HG03196 (cell line): ENCODE results near the gene ZNF552.

ENCODE experiments used
- ATAC-seq: cut with Tn5 transposase; IDR thresholded peaks from one replicate; pipeline ENCODE4 v1.9.1; 2021; ENCODE audit not compliant: unreplicated experiment

ZNF552 gene

DNA sequence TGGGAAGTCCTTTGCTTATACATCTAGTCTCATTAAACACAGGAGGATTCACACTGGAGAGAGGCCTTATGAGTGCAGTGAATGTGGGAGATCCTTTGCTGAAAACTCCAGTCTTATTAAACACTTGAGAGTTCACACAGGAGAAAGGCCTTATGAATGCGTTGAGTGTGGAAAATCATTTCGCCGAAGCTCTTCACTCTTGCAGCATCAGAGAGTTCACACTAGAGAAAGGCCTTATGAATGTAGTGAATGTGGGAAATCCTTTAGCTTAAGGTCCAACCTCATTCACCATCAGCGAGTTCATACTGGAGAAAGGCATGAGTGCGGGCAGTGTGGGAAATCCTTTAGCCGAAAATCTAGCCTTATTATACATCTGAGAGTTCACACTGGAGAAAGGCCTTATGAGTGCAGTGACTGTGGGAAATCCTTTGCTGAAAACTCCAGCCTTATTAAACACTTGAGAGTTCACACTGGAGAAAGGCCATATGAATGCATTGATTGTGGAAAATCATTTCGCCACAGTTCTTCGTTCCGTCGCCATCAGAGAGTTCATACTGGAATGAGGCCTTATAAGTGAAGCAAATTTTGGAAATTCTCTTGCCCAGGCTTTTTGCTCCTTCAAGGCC lies 35.4 kb downstream of the ZNF552 start:
- ATAC-seq, result no peak

DNA sequence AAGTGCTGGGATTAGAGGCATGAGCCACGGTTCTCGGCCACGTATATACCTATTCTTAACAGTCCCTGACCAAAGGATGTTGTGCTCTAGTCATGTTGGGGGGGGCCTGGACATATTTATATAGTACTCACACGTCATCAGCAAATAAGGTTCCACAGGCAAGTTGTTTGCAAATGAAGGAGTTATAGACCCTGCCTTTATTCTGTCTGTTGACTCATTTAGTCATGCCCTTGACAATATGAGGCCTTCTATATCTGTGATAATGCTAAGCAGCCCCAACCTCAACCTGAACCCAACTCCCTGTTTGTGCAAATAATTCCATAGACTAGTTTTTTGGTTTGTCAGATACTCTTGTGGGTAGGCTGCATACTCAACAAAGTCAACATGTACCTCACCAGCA lies 36.4 kb downstream of the ZNF552 start:
- no peak for ATAC-seq

DNA sequence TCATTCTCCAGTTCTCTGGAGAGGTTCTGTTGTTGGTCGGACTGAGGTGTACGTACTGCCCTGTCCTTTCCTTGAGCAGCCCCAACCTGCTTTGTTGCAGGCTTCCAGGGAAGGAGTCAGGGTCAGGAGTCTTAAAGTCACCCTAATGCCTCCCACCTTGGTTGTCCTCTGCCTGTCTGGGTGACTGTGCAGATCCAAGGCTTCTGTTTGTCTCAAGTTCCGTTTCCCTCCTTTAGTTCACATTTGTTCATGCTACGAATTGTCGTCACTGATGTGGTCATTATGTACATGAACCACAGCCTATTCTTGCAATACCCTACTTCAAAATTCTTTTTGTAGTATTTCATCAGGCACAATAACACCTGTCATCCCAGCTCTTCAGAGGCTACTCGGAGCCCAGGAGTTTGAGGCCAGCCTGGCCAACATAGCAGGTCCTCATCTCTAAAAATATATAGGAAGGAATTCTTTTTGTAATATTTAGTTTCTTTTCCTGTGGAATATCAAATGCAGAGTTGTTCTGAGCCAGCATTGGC lies 37.9 kb downstream of the ZNF552 start:
- no peak for ATAC-seq

DNA sequence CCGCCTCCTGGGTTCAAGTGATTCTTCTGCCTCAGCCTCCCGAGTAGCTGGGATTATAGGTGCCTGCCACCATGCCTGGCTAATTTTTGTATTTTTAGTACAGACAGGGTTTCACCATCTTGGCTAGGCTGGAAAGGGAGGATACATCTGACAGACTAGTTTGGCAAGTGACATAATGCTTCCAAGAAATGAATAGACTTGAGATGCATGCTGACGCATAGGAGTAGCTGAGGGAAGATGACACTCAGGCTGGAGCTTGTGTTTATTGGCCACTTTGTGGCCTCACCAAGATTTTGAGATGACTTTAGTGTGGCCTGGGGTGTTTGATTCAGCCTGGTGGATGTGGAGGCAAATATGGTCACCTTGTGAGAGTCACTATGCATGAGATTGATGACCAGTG lies 41.2 kb downstream of the ZNF552 start:
- no peak for ATAC-seq

DNA sequence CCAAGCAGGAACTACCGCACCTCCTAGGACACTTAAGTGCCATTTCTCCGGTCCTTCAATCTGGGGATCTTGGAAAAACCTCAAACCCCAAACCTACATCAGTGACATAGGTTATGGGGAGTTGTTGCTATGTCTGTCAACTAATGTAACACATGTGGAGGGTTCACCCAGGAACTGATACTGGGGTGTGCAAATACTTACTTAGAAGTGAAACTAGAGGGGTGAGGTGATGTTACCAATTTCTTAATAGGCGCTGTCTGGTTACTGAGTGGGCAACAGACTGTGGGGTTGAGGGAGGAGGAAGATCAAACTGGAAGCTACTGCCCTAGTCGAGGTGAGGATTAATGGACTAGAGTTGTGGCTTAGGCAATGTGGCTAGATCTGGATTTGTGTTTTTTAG lies 43.3 kb downstream of the ZNF552 start:
- ATAC-seq, result no peak

DNA sequence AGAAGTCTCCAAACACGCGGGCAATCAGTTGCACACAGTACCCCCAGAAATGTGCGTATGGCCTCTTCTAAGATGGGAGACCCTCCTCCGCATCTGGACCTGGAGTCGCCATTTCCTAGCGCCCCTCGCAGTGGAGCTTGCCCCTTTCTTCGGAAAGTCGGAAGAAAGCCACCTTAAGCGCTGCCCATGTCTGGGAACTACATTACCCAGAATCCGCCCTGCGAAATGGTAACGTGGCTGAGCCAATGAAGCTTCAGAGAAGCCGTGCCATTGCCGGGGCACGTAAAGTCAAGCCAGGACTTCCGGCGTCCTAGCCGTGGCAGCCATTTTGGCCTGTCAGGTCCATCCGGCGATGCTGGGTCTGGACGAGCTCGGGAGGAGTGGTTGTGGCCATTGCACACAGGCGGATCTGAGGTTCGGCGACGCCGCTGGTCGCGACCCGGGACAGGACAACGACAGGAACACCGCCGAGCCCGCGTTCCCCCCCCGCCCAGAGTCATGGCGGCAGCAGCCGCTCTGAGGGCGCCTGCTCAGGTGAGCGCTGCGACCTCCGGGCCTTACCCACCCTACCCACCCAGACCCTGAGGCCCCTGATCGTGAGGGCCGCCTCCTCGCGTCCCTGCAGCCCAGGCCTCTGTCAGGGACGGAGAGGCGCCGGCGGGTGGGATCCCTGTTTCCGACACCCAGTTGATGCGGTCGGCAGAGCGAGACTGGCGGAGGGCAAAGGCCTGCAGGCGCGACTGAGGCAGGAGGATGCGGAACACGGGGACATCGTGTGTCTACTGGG lies 45.2 kb downstream of the ZNF552 start, which contains the start of gene ZNF586:
Gene ZNF586 (plus strand): TSS at position 332 of the 787 bp plus-strand sequence. CDS start 167 bp downstream, at position 499.
- peak; percentile 99 for ATAC-seq

DNA sequence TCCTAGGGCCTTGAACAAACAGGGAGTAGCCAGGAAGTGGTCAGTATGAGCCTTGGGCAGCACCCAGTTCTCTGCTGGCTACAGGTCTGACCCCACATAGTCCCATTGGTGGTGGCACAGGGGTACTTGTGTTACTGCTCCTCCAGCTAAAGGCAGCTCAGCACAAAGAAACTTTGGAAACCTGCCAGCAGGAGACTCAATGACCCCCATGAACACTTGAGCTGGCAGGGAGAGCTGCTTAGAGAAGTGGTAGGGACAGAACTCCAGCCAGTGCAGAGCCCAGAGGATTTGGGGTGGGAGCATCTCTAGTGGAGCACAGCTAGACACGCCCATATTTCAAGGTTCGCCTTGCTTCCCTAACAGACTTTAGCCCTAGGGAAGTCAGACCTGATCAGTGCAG lies 55.6 kb downstream of the ZNF552 start:
- no peak for ATAC-seq

DNA sequence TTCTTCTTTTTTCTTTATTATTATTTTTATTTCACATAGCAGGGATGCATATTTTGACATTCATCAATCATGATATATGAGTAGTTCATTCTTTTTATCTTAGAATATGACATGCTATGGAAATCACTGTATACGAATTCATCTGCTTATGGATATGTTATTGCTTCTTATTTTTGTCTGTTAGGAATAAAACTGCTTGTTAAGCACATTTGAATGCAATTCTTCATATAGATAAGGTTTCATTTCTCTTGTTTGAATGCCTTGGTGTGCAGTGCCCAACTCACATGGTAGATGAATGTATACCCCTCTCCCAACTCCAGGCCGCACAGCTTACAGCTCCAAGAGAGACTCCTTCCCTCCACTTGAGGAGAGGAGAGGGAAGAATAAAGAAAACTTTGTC lies 56.8 kb downstream of the ZNF552 start:
- ATAC-seq, result no peak
